ENCODE data around the gene OGFR. TPM values are rescaled to one million over a fixed set of nuclear protein-coding genes. Genes with fewer than 3 reads are reported as not detected.

OGFR gene
- total and polyA plus RNA-seq, 2 donors (not counting 1 experiment from before 2014, with no cell fraction given): 71.7 to 102 TPM

DNA sequence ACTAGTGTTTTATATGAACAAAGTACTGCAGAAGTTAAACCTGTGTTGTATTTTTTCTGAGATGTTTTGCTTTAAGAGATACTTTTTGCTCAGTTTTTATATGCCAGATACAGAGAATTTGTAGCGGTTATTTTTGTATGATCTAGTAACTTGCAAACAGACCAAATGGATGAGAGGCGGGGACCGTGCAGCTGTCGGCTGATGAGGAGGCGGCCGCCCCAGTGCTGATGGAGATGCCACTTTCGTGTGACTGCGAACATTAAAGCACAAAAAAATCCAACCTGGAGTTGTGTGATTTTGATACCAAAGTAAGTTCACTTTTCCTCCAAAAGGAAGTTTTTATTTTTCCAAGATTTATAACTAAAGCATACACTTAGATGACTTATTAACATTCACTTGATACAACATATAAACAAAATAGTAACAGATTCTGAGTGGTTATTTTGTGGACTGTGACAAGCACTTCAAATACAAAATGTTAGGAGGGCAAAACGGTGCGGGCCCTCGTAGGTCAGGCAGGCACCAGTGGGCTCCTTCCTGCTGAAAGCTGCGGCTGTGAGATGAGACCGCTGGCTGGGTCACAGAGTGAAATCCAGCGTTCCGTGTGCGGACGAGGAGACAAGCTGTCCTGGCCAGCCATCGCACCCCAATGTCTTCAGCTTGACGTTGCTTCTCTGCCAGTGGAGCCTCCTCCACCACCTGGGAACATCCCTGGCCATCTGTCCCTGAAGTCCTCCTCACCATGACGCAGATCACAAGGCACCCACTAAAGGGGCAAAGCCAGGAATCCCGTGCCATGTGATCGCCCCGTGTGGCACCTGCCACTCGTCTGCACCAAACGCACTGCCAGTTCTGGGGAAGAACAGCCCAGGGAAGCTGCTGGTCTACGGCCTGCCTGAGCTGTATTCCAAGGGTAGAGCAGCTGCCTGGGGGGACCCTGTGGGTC lies 4.0 kb upstream of the OGFR start:
- Histone ChIP-seq H3K4me2 (replicated peaks; ENCODE audit: low read depth, low read length, poor library complexity, severe bottlenecking) (no peak overlapping the region), H4K20me1 (ENCODE audit: control insufficient read depth, insufficient read depth, low read length, poor library complexity, severe bottlenecking) (peaks cover 12% of the 10 kb centered on the region), H3K9me3 (ENCODE audit: control extremely low read depth in 1 of 3, control insufficient read depth in 2 of 3, insufficient read depth in 1 of 3, low read length in 2 of 3) (no peaks in the 10 kb centered on the region), H3K27me3 (replicated peaks in 1 of 4; ENCODE audit: control extremely low read depth in 1 of 4, control insufficient read depth in 3 of 4, insufficient read depth in 4 of 4, low read length in 3 of 4) (no peaks in the 10 kb centered on the region), H3K36me3 (replicated peaks in 1 of 2; ENCODE audit: control extremely low read depth in 1 of 2, control insufficient read depth in 1 of 2, extremely low read depth in 1 of 2, insufficient read depth in 2 of 2, low read length in 1 of 2) (peaks cover 2 to 25% of the 10 kb centered on the region in 2 experiments), H2AFZ (ENCODE audit: insufficient read depth, low read depth, low read length, poor library complexity, severe bottlenecking) (no peak overlapping the region), H3K4me3 (ENCODE audit: control extremely low read depth in 1 of 5, extremely low read depth in 1 of 5, insufficient read depth in 1 of 5, low read depth in 2 of 5, low read length in 4 of 5) (no peak overlapping the region), H3K9ac (ENCODE audit: low read length) (no peak overlapping the region), H3K79me2 (ENCODE audit: control insufficient read depth, insufficient read depth, low read length) (peaks cover 13% of the 10 kb centered on the region), H3K4me1 (ENCODE audit: control insufficient read depth in 2 of 2, insufficient read depth in 2 of 2, low read length in 2 of 2) (peaks cover 9 to 25% of the 10 kb centered on the region in 2 donors), H3K27ac (ENCODE audit: low read length in 2 of 2) (no peak overlapping the region)
- DNase-seq: no peak
- no peak overlapping the region for H3K4me3 Mint-ChIP-seq
- H3K9me3 Mint-ChIP-seq (ENCODE audit: insufficient read depth): no peaks in the 10 kb centered on the region
- WGBS (ENCODE audit: insufficient coverage): 94% methylated on average over 19 of the region's 26 CpGs
- peaks cover 26% of the 10 kb centered on the region for H3K4me1 Mint-ChIP-seq
- H3K27ac Mint-ChIP-seq: no peak overlapping the region
- TF ChIP-seq, protein P1, sequence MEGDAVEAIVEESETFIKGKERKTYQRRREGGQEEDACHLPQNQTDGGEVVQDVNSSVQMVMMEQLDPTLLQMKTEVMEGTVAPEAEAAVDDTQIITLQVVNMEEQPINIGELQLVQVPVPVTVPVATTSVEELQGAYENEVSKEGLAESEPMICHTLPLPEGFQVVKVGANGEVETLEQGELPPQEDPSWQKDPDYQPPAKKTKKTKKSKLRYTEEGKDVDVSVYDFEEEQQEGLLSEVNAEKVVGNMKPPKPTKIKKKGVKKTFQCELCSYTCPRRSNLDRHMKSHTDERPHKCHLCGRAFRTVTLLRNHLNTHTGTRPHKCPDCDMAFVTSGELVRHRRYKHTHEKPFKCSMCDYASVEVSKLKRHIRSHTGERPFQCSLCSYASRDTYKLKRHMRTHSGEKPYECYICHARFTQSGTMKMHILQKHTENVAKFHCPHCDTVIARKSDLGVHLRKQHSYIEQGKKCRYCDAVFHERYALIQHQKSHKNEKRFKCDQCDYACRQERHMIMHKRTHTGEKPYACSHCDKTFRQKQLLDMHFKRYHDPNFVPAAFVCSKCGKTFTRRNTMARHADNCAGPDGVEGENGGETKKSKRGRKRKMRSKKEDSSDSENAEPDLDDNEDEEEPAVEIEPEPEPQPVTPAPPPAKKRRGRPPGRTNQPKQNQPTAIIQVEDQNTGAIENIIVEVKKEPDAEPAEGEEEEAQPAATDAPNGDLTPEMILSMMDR (IDR thresholded peaks at IDR 0.05): no peak
- no peak for TF ChIP-seq EZH2 (IDR thresholded peaks at IDR 0.05; ENCODE audit: borderline replicate concordance, insufficient read depth, low read depth, low read length, poor library complexity, severe bottlenecking)
- CTCF ChIA-PET: no interaction called here
- POLR2A ChIA-PET: no interaction called here
- H3K27me3 Mint-ChIP-seq: no peaks in the 10 kb centered on the region
- no peak for ATAC-seq (ENCODE audit: low read depth)
- intact Hi-C loops (cut with micrococcal nuclease): no loop called here

Measured in B cell (primary cell).